ENCODE data around the gene MAP2K3. TPM values are rescaled to one million over a fixed set of nuclear protein-coding genes. Genes with fewer than 3 reads are reported as not detected.
"Not testable (repeated sequence)": the region's sequence is repeated elsewhere in the genome, so short reads cannot be mapped to it uniquely, and the experiment has no call there.

The MAP2K3 gene
- total and polyA plus RNA-seq, 2 donors (not counting 1 experiment from before 2014, with no cell fraction given) = 23.8 to 80.9 TPM

GRCh38 chr17:21339011-21339410, 54.5 kb downstream of the MAP2K3 start:
- no peak overlapping the region for H3K4me2 ChIP-seq (ENCODE audit: extremely low read depth, insufficient read depth, low read length)
- H3K4me3 ChIP-seq (replicated peaks in 1 of 4; ENCODE audit: control extremely low read depth in 1 of 4, insufficient read depth in 1 of 4, low read depth in 3 of 4, low read length in 4 of 4) = no peak overlapping the region
- no peak for DNase-seq (ENCODE audit: low read depth in 2 of 2)

GRCh38 chr17:21339571-21339970, 55.1 kb downstream of the MAP2K3 start:
- not testable (repeated sequence) for H3K4me2 ChIP-seq (ENCODE audit: extremely low read depth, insufficient read depth, low read length)

More at GRCh38 chr17:21339011-21339410, 54.5 kb downstream of the MAP2K3 start:
- no peaks in the 10 kb centered on the region for H3K79me2 ChIP-seq (ENCODE audit: control insufficient read depth, insufficient read depth, low read length)
- H3K4me1 ChIP-seq (ENCODE audit: control insufficient read depth, extremely low read depth, insufficient read depth, low read length) = no peaks in the 10 kb centered on the region
- no peaks in the 10 kb centered on the region for H3K9me3 ChIP-seq (ENCODE audit: control insufficient read depth, insufficient read depth, low read depth, low read length)
- no peak overlapping the region for H3K9ac ChIP-seq (ENCODE audit: insufficient read depth, low read length)
- H2AFZ ChIP-seq (ENCODE audit: low read length) = no peak overlapping the region
- no peaks in the 10 kb centered on the region for H4K20me1 ChIP-seq (ENCODE audit: control insufficient read depth, extremely low read depth, insufficient read depth, low read length)
- H3K27ac ChIP-seq (ENCODE audit: insufficient read depth, low read length) = no peak overlapping the region
- H3K36me3 ChIP-seq (ENCODE audit: control insufficient read depth, insufficient read depth, low read length) = no peaks in the 10 kb centered on the region
- TF ChIP-seq EZH2 (IDR thresholded peaks at IDR 0.05; ENCODE audit: low read length, missing control alignments) = no peak
- H3K27me3 ChIP-seq (ENCODE audit: control insufficient read depth, insufficient read depth, low read length) = no peaks in the 10 kb centered on the region

GRCh38 chr17:21340407-21340806, 55.9 kb downstream of the MAP2K3 start:
- not testable (repeated sequence) for H3K27ac ChIP-seq (ENCODE audit: insufficient read depth, low read length); H3K27me3 ChIP-seq (ENCODE audit: control insufficient read depth, insufficient read depth, low read length); H3K4me2 ChIP-seq (ENCODE audit: extremely low read depth, insufficient read depth, low read length); DNase-seq (ENCODE audit: low read depth in 2 of 2); H2AFZ ChIP-seq (ENCODE audit: low read length); H3K79me2 ChIP-seq (ENCODE audit: control insufficient read depth, insufficient read depth, low read length); H3K9ac ChIP-seq (ENCODE audit: insufficient read depth, low read length); H3K36me3 ChIP-seq (ENCODE audit: control insufficient read depth, insufficient read depth, low read length); H3K4me3 ChIP-seq (replicated peaks in 1 of 4; ENCODE audit: control extremely low read depth in 1 of 4, insufficient read depth in 1 of 4, low read depth in 3 of 4, low read length in 4 of 4); H3K4me1 ChIP-seq (ENCODE audit: control insufficient read depth, extremely low read depth, insufficient read depth, low read length); H4K20me1 ChIP-seq (ENCODE audit: control insufficient read depth, extremely low read depth, insufficient read depth, low read length); H3K9me3 ChIP-seq (ENCODE audit: control insufficient read depth, insufficient read depth, low read depth, low read length)

More at GRCh38 chr17:21339571-21339970, 55.1 kb downstream of the MAP2K3 start:
- not testable (repeated sequence) for H3K79me2 ChIP-seq (ENCODE audit: control insufficient read depth, insufficient read depth, low read length); H3K4me1 ChIP-seq (ENCODE audit: control insufficient read depth, extremely low read depth, insufficient read depth, low read length); H4K20me1 ChIP-seq (ENCODE audit: control insufficient read depth, extremely low read depth, insufficient read depth, low read length); H3K9me3 ChIP-seq (ENCODE audit: control insufficient read depth, insufficient read depth, low read depth, low read length); DNase-seq (ENCODE audit: low read depth in 2 of 2); H3K27me3 ChIP-seq (ENCODE audit: control insufficient read depth, insufficient read depth, low read length); H3K4me3 ChIP-seq (replicated peaks in 1 of 4; ENCODE audit: control extremely low read depth in 1 of 4, insufficient read depth in 1 of 4, low read depth in 3 of 4, low read length in 4 of 4); H2AFZ ChIP-seq (ENCODE audit: low read length); H3K9ac ChIP-seq (ENCODE audit: insufficient read depth, low read length); H3K27ac ChIP-seq (ENCODE audit: insufficient read depth, low read length); H3K36me3 ChIP-seq (ENCODE audit: control insufficient read depth, insufficient read depth, low read length)

GRCh38 chr17:21341279-21341678, 56.8 kb downstream of the MAP2K3 start:
- H3K4me3 ChIP-seq (replicated peaks in 1 of 4; ENCODE audit: control extremely low read depth in 1 of 4, insufficient read depth in 1 of 4, low read depth in 3 of 4, low read length in 4 of 4); DNase-seq (ENCODE audit: low read depth in 2 of 2); H3K4me1 ChIP-seq (ENCODE audit: control insufficient read depth, extremely low read depth, insufficient read depth, low read length): not testable (repeated sequence)

GRCh38 chr17:21341925-21342540, 57.5 kb downstream of the MAP2K3 start:
- not testable (repeated sequence) for H3K4me2 ChIP-seq (ENCODE audit: extremely low read depth, insufficient read depth, low read length); H3K9ac ChIP-seq (ENCODE audit: insufficient read depth, low read length); H3K27ac ChIP-seq (ENCODE audit: insufficient read depth, low read length); H3K27me3 ChIP-seq (ENCODE audit: control insufficient read depth, insufficient read depth, low read length); H4K20me1 ChIP-seq (ENCODE audit: control insufficient read depth, extremely low read depth, insufficient read depth, low read length); H3K4me1 ChIP-seq (ENCODE audit: control insufficient read depth, extremely low read depth, insufficient read depth, low read length); DNase-seq (ENCODE audit: low read depth in 2 of 2); H3K9me3 ChIP-seq (ENCODE audit: control insufficient read depth, insufficient read depth, low read depth, low read length); H3K36me3 ChIP-seq (ENCODE audit: control insufficient read depth, insufficient read depth, low read length); H3K4me3 ChIP-seq (replicated peaks in 1 of 4; ENCODE audit: control extremely low read depth in 1 of 4, insufficient read depth in 1 of 4, low read depth in 3 of 4, low read length in 4 of 4); H2AFZ ChIP-seq (ENCODE audit: low read length); H3K79me2 ChIP-seq (ENCODE audit: control insufficient read depth, insufficient read depth, low read length)

More at GRCh38 chr17:21341279-21341678, 56.8 kb downstream of the MAP2K3 start:
- H3K27ac ChIP-seq (ENCODE audit: insufficient read depth, low read length); H3K79me2 ChIP-seq (ENCODE audit: control insufficient read depth, insufficient read depth, low read length); H2AFZ ChIP-seq (ENCODE audit: low read length); H3K36me3 ChIP-seq (ENCODE audit: control insufficient read depth, insufficient read depth, low read length); H3K4me2 ChIP-seq (ENCODE audit: extremely low read depth, insufficient read depth, low read length); H3K9ac ChIP-seq (ENCODE audit: insufficient read depth, low read length); H3K27me3 ChIP-seq (ENCODE audit: control insufficient read depth, insufficient read depth, low read length); H3K9me3 ChIP-seq (ENCODE audit: control insufficient read depth, insufficient read depth, low read depth, low read length); H4K20me1 ChIP-seq (ENCODE audit: control insufficient read depth, extremely low read depth, insufficient read depth, low read length): not testable (repeated sequence)

GRCh38 chr17:21343061-21343949, 58.8 kb downstream of the MAP2K3 start:
- H2AFZ ChIP-seq (ENCODE audit: low read length); H3K27ac ChIP-seq (ENCODE audit: insufficient read depth, low read length); H3K4me3 ChIP-seq (replicated peaks in 1 of 4; ENCODE audit: control extremely low read depth in 1 of 4, insufficient read depth in 1 of 4, low read depth in 3 of 4, low read length in 4 of 4); H4K20me1 ChIP-seq (ENCODE audit: control insufficient read depth, extremely low read depth, insufficient read depth, low read length); H3K36me3 ChIP-seq (ENCODE audit: control insufficient read depth, insufficient read depth, low read length); H3K79me2 ChIP-seq (ENCODE audit: control insufficient read depth, insufficient read depth, low read length); H3K9ac ChIP-seq (ENCODE audit: insufficient read depth, low read length); H3K9me3 ChIP-seq (ENCODE audit: control insufficient read depth, insufficient read depth, low read depth, low read length); H3K27me3 ChIP-seq (ENCODE audit: control insufficient read depth, insufficient read depth, low read length); H3K4me2 ChIP-seq (ENCODE audit: extremely low read depth, insufficient read depth, low read length); H3K4me1 ChIP-seq (ENCODE audit: control insufficient read depth, extremely low read depth, insufficient read depth, low read length); DNase-seq (ENCODE audit: low read depth in 2 of 2): not testable (repeated sequence)
